ENCODE results near the gene PRPF6.

GRCh38 chr20:63945921-63946920 lies 34.7 kb upstream of the PRPF6 start:
- no peak for TF ChIP-seq ZC3H10 (CRISPR knock-in tag; IDR thresholded peaks at IDR 0.05)
- TF ChIP-seq ZFP30 (CRISPR knock-in tag; IDR thresholded peaks at IDR 0.05) = no peak
- TF ChIP-seq TOX (CRISPR knock-in tag; IDR thresholded peaks at IDR 0.05; ENCODE audit: borderline replicate concordance) = no peak
- no peak for TF ChIP-seq CREB5 (CRISPR knock-in tag; IDR thresholded peaks at IDR 0.05; ENCODE audit: low read depth)
- no peak for TF ChIP-seq POU6F1 (CRISPR knock-in tag; IDR thresholded peaks at IDR 0.05; ENCODE audit: borderline replicate concordance, low read depth)

All from SK-N-SH treated with all-trans-retinoic acid at 6 μM for 48 hours (cell line).